IPS DF 6.9 (cell line): ENCODE data around the gene CARF.
"Not testable (repeated sequence)": the region's sequence is repeated elsewhere in the genome, so short reads cannot be mapped to it uniquely, and the experiment has no call there.

Experiments
- DNase-seq: peaks from one replicate; pipeline ENCODE4 v3.0.0-alpha.2; 2013; ENCODE audit warnings: low read depth, low spot score
- H3K27ac ChIP-seq: one replicate; pipeline ENCODE4 v1.5.1; 2013; ENCODE audit warnings: low read length, control low read depth
- H3K27me3 ChIP-seq: 2 replicates; pipeline ENCODE4 v1.6.1; 2013; ENCODE audit warnings: mild to moderate bottlenecking, low read length; ENCODE audit not compliant: control insufficient read depth, insufficient read depth
- H3K36me3 ChIP-seq: 2 replicates; pipeline ENCODE4 v1.6.1; 2013; ENCODE audit warnings: low read length; ENCODE audit not compliant: control insufficient read depth, insufficient read depth
- H3K4me1 ChIP-seq: 2 replicates; pipeline ENCODE4 v1.6.1; 2013; ENCODE audit warnings: low read length; ENCODE audit not compliant: control insufficient read depth, insufficient read depth
- H3K4me3 ChIP-seq: 2 replicates; pipeline ENCODE4 v1.5.1; 2013; ENCODE audit warnings: mild to moderate bottlenecking, low read length
- H3K9me3 ChIP-seq: 2 replicates; pipeline ENCODE4 v1.6.1; 2013; ENCODE audit warnings: low read length, inconsistent platforms; ENCODE audit not compliant: control insufficient read depth, insufficient read depth
- WGBS: extraction: QIAGEN DNeasy Blood & Tissue Kit; methylation state at CpG from one replicate; pipeline ENCODE4 v1.1.7; 2013; ENCODE audit warnings: mixed read lengths, missing lambda C conversion rate; ENCODE audit not compliant: insufficient read length, insufficient coverage; 5-methylcytosine and 5-hydroxymethylcytosine counted together

CARF gene

GRCh38 chr2:202934456-202934855, 22.4 kb downstream of the CARF start:
- Histone ChIP-seq H3K4me1 (no peaks in the 10 kb centered on the region), H3K4me3 (no peak overlapping the region), H3K36me3 (no peaks in the 10 kb centered on the region), H3K27ac (no peak overlapping the region), H3K9me3 (no peaks in the 10 kb centered on the region), H3K27me3 (no peaks in the 10 kb centered on the region)
- DNase-seq: no peak
- WGBS: no CpG with 5 or more reads among the region's 2 CpGs

GRCh38 chr2:202938960-202939359, 26.9 kb downstream of the CARF start:
- DNase-seq: no peak

GRCh38 chr2:202941771-202942170, 29.7 kb downstream of the CARF start:
- DNase-seq: no peak
- Histone ChIP-seq H3K36me3 (no peaks in the 10 kb centered on the region), H3K4me1 (no peaks in the 10 kb centered on the region), H3K27me3 (no peaks in the 10 kb centered on the region), H3K27ac (no peak overlapping the region), H3K9me3 (no peaks in the 10 kb centered on the region), H3K4me3 (no peak overlapping the region)
- no CpG with 5 or more reads among the region's 4 CpGs for WGBS

More at GRCh38 chr2:202938960-202939359, 26.9 kb downstream of the CARF start:
- Histone ChIP-seq H3K4me3 (no peak overlapping the region), H3K27ac (no peak overlapping the region), H3K27me3 (no peaks in the 10 kb centered on the region), H3K4me1 (no peaks in the 10 kb centered on the region), H3K36me3 (no peaks in the 10 kb centered on the region), H3K9me3 (no peaks in the 10 kb centered on the region)
- WGBS: no CpG with 5 or more reads among the region's 3 CpGs

GRCh38 chr2:202944408-202944807, 32.3 kb downstream of the CARF start:
- no peak overlapping the region for H3K27ac ChIP-seq

GRCh38 chr2:202944816-202945215, 32.7 kb downstream of the CARF start:
- no peak overlapping the region for H3K27ac ChIP-seq
- no peaks in the 10 kb centered on the region for H3K9me3 ChIP-seq
- no peaks in the 10 kb centered on the region for H3K4me1 ChIP-seq
- H3K27me3 ChIP-seq: no peaks in the 10 kb centered on the region
- H3K4me3 ChIP-seq: no peak overlapping the region
- no CpG with 5 or more reads among the region's 3 CpGs for WGBS
- no peak for DNase-seq
- H3K36me3 ChIP-seq: no peaks in the 10 kb centered on the region

More at GRCh38 chr2:202944408-202944807, 32.3 kb downstream of the CARF start:
- H3K36me3 ChIP-seq: no peaks in the 10 kb centered on the region
- no CpG with 5 or more reads among the region's 1 CpG for WGBS
- H3K4me1 ChIP-seq: no peaks in the 10 kb centered on the region
- no peaks in the 10 kb centered on the region for H3K27me3 ChIP-seq
- no peaks in the 10 kb centered on the region for H3K9me3 ChIP-seq
- no peak for DNase-seq
- H3K4me3 ChIP-seq: no peak overlapping the region

- no peak overlapping the region for H3K4me3 ChIP-seq
- H3K36me3 ChIP-seq: no peaks in the 10 kb centered on the region
- WGBS: no CpG with 5 or more reads among the region's 2 CpGs
- no peak for DNase-seq
- H3K4me1 ChIP-seq: no peaks in the 10 kb centered on the region
- no peaks in the 10 kb centered on the region for H3K9me3 ChIP-seq
- no peaks in the 10 kb centered on the region for H3K27me3 ChIP-seq
- H3K27ac ChIP-seq: no peak overlapping the region
Observed at GRCh38 chr2:202945497-202945896, 33.4 kb downstream of the CARF start.

GRCh38 chr2:202949333-202949732, 37.3 kb downstream of the CARF start:
- not testable (repeated sequence) for H3K4me3 ChIP-seq, H3K27ac ChIP-seq, H3K27me3 ChIP-seq, H3K36me3 ChIP-seq, H3K4me1 ChIP-seq, H3K9me3 ChIP-seq, DNase-seq
- WGBS: no CpG with 5 or more reads among the region's 3 CpGs

GRCh38 chr2:202950592-202950991, 38.5 kb downstream of the CARF start:
- Histone ChIP-seq H3K36me3 (no peaks in the 10 kb centered on the region), H3K27ac (no peak overlapping the region), H3K27me3 (no peaks in the 10 kb centered on the region), H3K9me3 (no peaks in the 10 kb centered on the region), H3K4me1 (no peaks in the 10 kb centered on the region), H3K4me3 (no peak overlapping the region)
- WGBS: no CpG with 5 or more reads among the region's 2 CpGs
- no peak for DNase-seq

GRCh38 chr2:202960524-202960923, 48.4 kb downstream of the CARF start:
- no peaks in the 10 kb centered on the region for H3K36me3 ChIP-seq
- WGBS: no CpG with 5 or more reads among the region's 6 CpGs
- DNase-seq: no peak
- no peak overlapping the region for H3K4me3 ChIP-seq
- H3K27ac ChIP-seq: no peak overlapping the region
- no peaks in the 10 kb centered on the region for H3K9me3 ChIP-seq
- no peaks in the 10 kb centered on the region for H3K27me3 ChIP-seq
- no peaks in the 10 kb centered on the region for H3K4me1 ChIP-seq

- DNase-seq: no peak
Observed at GRCh38 chr2:202963712-202964111, 51.6 kb downstream of the CARF start.

GRCh38 chr2:202965810-202966460, 53.9 kb downstream of the CARF start:
- Histone ChIP-seq H3K27ac (no peak overlapping the region), H3K9me3 (no peaks in the 10 kb centered on the region), H3K36me3 (no peaks in the 10 kb centered on the region), H3K27me3 (no peaks in the 10 kb centered on the region), H3K4me3 (no peak overlapping the region), H3K4me1 (no peaks in the 10 kb centered on the region)
- no CpG with 5 or more reads among the region's 5 CpGs for WGBS
- DNase-seq: peak; percentile 11

More at GRCh38 chr2:202963712-202964111, 51.6 kb downstream of the CARF start:
- Histone ChIP-seq H3K36me3 (no peaks in the 10 kb centered on the region), H3K27ac (no peak overlapping the region), H3K4me3 (no peak overlapping the region), H3K9me3 (no peaks in the 10 kb centered on the region), H3K4me1 (no peaks in the 10 kb centered on the region), H3K27me3 (no peaks in the 10 kb centered on the region)
- WGBS: no CpG with 5 or more reads among the region's 4 CpGs
